ENCODE data around the gene ABR.
"Not testable (repeated sequence)": the region's sequence is repeated elsewhere in the genome, so short reads cannot be mapped to it uniquely, and the experiment has no call there.

Gene ABR

GRCh38 chr17:983921-984320, 195.9 kb downstream of the ABR start:
- no peak for DNase-seq (ENCODE audit: low read depth, low spot score)

DNA sequence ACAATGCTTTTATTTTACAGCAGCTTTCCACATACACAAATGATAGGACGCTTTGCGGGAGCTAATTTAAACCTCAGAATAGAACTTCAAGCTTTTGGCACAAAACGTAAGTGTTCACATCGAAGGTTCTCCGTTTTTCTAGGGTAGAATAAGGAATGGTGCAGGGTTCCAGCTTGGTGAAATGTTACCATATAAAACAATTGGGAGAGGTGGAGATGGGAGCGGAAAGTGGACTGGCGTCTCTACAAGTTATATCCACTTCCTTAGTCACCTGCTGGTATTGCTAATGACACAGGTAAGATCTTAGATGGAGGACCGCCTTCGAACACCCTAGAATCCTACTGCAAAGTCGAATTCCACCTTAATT, 198.5 kb downstream of the ABR start:
- no peak for DNase-seq (ENCODE audit: low read depth, low spot score)

DNA sequence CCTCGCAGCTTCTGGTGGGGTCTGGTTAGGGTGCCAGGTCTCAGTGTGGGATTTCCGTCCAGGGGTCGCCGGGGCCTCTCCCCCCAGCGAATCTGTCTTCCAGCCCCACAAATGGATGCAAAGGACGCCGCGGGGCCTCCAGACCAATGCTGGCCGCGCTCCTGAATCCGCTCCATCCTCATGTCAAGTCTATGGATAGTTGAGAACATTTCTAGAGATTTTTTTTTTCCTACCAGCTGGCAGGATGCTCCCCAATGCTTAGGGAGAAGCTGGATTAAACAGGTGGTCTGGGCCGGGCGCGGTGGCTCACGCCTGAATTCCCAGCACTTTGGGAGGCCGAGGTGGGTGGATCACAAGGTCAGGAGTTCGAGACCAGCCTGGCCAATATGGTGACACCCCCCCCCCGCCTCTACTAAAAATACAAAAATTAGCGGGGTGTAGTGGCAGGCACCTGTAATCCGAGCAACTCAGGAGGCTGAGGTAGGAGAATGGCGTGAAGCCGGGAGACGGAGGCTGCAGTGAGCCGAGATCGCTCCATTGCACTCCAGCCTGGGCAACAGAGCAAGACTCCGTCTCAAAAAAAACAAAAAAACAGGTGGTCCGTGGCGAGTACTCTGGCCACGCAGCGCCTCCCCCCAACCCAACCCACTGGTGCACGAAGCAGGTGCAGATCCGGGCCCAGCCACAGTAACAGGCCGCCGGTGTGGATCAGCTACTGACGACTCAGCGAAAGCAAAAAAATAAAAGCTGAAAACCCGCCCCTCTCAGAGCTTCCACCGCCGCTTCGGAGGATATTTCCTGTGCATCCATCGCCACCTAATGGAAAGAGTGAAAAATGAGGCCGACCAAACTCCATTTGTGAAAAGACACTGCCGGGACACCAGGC, 199.1 kb downstream of the ABR start:
- peak; percentile 91 for DNase-seq (ENCODE audit: low read depth, low spot score)

DNA sequence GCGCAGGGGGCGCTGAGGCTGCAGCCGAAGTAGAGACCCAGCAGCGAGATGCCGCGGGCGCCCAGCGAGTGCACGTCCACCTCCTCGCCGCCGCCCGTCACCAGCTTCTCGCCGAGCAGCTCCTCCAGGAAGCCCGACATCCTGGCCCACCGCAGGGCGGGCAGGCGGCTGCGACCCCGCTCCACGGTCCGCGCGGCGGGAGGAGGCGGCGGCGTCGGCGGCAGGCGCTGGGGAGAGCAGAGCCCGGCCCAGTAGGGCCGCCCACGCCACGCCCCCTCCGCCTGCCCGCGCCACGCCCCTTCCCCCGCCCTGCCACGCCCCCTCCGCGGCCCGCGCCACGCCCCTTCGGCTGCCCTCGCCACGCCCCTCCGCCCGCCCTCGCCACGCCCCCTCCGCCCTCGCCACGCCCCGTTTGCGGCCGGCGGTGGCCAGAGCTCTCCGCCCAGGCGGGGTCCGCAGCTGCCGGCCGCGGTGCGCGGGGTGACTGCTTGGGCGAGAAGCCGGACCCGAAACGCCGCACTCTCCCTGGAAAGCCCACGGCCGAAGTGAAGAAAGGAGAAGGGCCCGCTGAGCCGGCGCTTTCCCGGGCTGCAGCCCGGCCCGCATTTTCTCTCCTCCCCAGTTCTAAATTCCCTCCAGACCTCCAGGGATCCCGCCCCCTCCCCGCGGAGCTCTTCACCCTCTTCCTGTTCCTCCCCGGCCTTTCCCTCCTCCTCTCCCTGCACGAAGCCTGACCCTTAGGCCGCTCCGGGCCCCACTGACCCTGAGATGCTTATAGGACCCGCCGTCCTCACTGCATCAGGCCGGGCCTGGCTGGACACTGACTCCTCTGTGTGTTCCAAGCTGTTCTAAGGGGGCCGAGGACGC, 200.0 kb downstream of the ABR start, which contains the start of gene NXN:
Gene NXN (minus strand): TSS at position 238 of the 867 bp plus-strand sequence.
- peak; percentile 94 for DNase-seq (ENCODE audit: low read depth, low spot score)

DNA sequence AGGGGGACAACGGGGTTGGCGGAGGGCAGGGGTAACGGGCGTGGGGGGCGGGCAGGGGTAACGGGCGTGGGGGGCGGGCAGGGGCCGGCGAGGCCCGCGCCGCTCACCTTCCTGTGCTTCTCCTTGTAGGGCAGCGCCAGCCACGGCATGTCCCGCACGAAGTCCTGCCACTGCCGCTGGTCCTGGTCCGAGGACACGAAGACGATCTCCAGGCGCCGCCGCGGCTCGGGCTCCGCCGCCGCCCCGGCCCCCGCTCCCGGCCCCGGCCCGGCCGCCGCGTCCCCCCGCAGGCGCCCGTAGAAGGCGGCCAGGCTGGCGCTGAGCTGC, 200.6 kb downstream of the ABR start:
- DNase-seq (ENCODE audit: low read depth, low spot score), result no peak

- peak; percentile 59 for DNase-seq (ENCODE audit: low read depth, low spot score)
Observed at GRCh38 chr17:978103-979093, 201.4 kb downstream of the ABR start.

- DNase-seq (ENCODE audit: low read depth, low spot score), result peak; percentile 52
Observed at GRCh38 chr17:977166-977565, 202.6 kb downstream of the ABR start.

DNA sequence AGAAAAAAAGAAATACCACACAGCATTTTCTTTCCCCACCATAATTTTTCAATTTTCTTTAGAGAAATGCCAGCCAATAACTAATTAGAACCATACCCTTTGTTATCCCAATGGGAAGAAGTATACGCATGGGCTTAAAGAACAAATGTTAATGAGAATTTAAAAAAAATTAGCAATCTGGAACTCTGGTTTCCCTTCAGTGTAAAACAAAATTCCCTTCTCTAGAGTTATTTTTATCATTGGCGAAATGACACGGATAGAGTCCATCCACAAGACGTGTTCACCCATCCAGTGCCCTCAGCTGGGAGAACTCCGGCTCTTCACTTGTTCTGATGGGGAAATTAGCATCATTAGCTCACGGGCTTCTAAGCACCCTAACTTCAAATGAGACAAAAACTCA, 203.5 kb downstream of the ABR start:
- DNase-seq (ENCODE audit: low read depth, low spot score), result no peak

DNA sequence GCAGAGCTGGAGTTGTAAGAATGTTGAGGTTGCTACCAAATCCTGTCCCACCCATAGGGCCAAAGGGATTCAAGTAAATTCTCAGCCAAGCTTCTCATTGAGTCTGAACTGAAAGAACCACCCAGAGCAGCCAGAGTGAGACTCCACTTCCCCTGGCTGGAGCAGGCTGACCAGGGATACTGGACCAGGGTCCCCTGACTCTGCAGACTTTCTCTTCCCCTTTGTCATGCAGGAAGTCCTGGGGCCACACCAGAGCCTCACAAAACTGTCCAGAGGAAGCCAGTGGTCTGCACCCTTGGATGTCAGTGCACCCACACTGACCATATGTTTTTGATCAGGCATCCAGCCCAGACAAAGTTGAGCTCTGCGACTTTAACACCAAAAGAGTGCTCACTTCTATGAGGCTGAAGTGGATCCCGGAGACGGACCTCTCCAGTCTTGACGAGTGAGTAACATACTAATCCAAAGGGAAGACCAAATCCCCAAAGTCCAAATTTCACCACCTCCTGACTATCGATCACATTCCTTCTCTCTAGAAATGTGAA, 204.3 kb downstream of the ABR start:
- DNase-seq (ENCODE audit: low read depth, low spot score), result no peak

DNA sequence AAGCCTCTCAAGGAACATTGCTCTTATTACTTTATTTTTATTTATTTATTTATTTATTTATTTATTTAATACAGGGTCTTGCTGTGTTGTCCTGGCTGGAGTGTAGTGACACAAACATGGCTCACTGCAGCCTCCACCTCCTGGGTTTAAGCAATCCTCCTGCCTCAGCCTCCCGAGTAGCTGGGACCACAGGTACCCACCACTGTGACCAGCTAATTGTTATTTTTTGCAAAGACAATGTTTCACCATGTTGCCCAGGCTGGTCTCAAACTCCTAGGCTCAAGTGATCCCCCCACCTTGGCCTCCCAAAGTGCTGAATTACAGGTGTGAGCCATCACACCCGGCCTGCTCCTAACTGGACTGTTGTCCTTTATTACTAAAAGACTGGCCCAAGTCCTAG, 205.0 kb downstream of the ABR start:
- not testable (repeated sequence) for DNase-seq (ENCODE audit: low read depth, low spot score)

DNA sequence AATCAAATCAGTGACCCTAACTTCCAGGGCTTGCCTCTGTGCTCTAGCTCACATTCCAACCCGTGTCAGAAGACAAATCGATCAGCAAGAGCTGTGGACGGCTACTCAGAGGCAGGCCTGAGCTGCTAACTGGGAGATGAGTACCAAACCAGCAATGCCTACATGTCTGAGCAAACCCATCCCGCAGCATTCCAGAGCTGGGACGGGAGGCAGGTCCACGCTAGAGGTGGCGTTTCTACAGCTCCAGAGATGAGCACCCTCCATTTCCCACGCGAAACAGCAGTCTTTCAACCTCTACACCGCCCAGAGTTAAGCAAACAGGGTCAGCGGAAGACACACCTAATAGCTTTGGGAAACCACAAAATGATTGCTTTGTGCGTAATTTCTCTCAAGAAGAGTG, 206.7 kb downstream of the ABR start:
- no peak for DNase-seq (ENCODE audit: low read depth, low spot score)

- DNase-seq (ENCODE audit: low read depth, low spot score), result not testable (repeated sequence)
Observed at GRCh38 chr17:971861-972260, 207.9 kb downstream of the ABR start.

DNA sequence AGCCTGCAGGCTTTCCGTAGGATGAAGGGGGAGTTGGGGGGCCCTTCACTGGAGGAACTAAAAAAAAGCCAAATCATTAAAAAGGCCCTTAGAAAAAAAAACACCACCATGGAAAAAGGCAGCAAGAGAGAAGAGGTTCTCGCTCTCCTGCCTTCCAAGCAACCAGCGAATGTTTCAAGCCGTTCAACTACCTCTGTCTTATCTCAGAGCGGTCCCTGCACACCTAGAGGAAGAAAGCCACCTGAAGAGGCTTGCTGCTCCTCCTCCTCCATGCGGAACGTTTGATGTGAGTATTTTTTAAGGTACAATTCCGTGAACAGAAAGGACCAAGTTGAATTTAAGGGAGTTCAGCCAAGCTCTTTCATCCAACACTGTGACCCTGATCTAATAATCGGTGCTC, 209.4 kb downstream of the ABR start:
- no peak for DNase-seq (ENCODE audit: low read depth, low spot score)

DNA sequence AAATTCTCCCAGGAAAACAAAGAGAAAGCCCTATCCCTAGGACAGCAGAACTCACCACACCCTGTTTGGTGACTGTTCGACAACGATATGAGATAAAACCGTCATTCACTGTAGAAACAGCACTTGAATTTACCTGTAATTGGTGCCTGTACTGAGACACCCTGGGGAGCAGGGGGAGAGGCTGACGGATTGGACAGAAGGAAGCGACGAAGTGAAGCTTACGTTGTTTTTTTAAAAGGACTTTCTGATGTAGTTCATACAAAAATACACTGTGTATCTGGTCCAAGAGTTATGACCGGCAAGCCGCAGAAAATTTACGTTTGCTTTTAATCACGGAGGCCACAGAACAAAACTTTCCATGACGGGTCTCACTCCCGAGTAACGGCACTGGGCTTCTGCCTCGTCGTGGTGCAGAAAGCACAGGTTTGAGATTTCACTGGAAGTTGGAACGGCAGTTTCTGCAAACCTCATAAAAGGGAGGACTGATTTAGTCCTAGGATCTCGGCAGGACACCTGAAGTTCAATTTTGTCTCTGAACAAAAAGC, 209.9 kb downstream of the ABR start:
- no peak for DNase-seq (ENCODE audit: low read depth, low spot score)

- no peak for DNase-seq (ENCODE audit: low read depth, low spot score)
Observed at GRCh38 chr17:968812-969730, 210.7 kb downstream of the ABR start.

DNA sequence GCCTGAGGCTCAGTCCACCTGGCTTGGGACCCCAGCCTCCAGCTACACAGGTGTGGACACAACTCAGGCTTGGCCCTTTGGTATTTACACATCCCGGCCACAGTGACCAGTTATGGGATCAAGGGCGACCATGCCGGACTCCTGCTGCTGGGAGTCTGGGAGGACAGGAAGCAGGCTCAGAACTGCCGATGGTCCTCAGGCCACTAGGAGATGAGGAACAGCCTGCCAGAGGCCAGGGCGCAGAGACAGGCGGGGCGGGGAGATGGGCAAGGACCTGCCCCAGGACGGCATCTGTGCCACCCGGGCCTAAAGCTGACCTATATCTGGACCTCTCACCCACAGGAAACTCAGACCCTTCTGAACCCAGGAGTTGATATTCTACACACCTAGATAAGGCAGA, 212.7 kb downstream of the ABR start:
- no peak for DNase-seq (ENCODE audit: low read depth, low spot score)

DNA sequence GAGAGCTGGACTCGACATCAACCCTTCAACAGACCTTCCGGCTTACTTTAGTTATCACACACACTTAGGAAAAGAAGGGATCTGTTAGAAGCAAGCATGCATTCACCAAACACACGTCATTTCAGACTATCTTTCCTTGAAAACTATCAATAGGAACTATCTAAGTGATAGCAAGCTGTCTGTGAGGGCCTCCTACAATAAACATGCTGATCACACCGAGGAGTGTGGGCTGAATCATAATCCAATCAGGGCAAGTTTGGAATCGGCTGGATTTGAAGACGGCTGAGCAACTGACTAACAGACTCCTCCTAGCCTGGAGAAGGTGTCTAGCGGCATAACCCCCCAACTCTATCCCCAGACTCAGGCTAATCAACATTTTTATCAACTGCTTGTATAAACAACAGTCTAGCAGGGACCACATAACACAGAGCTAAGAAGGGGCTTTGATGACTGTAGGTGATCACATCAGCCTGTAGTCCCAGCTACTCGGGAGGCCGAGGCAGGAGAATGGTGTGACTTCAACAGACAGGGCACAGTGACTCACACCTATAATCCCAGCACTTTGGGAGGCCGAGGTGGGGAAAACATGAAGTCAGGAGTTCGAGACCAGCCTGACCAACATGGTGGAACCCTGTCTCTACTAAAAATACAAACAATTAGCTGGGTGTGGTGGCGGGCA, 214.3 kb downstream of the ABR start:
- DNase-seq (ENCODE audit: low read depth, low spot score), result peak; percentile 48

- DNase-seq (ENCODE audit: low read depth, low spot score), result no peak
Observed at GRCh38 chr17:964876-965275, 214.9 kb downstream of the ABR start.

DNA sequence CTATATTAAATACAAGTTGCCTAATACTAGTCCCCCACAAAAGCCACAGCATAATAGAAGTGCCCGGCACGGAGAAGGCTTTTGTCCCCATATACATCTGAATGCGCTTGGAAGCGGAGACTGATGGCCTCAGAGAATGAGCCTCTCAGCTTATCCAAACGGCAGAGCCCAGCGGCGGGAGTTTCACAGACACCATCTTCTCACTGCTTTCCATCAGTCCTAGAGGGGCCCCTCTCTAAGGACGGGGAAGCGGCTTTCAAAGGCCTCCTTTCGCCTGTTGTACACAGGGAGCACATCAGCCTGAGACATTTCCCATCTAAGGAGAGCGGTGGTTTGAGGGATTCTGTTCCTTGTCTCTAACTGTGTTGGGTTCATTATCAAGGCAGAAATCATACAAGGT, 217.1 kb downstream of the ABR start:
- DNase-seq (ENCODE audit: low read depth, low spot score), result no peak

Data from astrocyte of the hippocampus (primary cell).